Gastroesophageal sphincter (tissue), 3 donors: ENCODE data around the gene FRMPD4.

Experiments used
- POLR2A ChIP-seq, 2 donors: fragments of 450-650 bp; IDR thresholded peaks; one replicate each; pipeline ENCODE4 v1.6.1; 2017; ENCODE audit warnings: antibody characterized with exemption in 2 of 2, mild to moderate bottlenecking in 2 of 2, moderate library complexity in 1 of 2
- POLR2AphosphoS5 ChIP-seq: sonication (generic); formaldehyde crosslinking; IDR thresholded peaks from one replicate; pipeline ENCODE4 v1.6.1; 2017; ENCODE audit warnings: antibody characterized with exemption
- TF ChIP-seq, protein P1 (sequence below), 4 experiments: fragments of 200-600 bp in 2 of 4; fragments of 450-650 bp in 2 of 4; sonication (generic) in 1 of 4; IDR thresholded peaks; one replicate each; pipeline ENCODE4 v1.5.1; 2017 to 2019; ENCODE audit warnings: antibody characterized with exemption in 4 of 4, mild to moderate bottlenecking in 2 of 4, moderate library complexity in 2 of 4

DNA sequence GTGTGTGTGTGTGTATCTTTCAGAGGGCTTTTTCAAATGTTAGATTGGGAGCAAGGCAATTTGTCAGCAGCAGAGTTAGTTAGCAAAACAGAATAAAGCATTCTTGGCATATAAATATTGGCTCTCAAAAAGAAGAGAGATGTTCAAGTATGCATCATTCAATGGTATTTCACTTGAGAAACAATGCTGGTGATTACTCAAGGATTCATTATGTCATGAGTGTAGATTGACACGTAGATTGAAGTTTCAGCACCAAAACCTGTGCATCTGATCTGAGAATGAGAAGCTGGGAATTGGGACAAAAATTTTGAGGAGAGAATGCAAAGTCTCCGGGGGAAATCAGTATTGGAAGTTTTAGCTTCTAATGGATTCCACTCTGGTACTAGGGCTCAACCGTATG is 241.4 kb downstream of the FRMPD4 start:
- TF ChIP-seq, protein P1, sequence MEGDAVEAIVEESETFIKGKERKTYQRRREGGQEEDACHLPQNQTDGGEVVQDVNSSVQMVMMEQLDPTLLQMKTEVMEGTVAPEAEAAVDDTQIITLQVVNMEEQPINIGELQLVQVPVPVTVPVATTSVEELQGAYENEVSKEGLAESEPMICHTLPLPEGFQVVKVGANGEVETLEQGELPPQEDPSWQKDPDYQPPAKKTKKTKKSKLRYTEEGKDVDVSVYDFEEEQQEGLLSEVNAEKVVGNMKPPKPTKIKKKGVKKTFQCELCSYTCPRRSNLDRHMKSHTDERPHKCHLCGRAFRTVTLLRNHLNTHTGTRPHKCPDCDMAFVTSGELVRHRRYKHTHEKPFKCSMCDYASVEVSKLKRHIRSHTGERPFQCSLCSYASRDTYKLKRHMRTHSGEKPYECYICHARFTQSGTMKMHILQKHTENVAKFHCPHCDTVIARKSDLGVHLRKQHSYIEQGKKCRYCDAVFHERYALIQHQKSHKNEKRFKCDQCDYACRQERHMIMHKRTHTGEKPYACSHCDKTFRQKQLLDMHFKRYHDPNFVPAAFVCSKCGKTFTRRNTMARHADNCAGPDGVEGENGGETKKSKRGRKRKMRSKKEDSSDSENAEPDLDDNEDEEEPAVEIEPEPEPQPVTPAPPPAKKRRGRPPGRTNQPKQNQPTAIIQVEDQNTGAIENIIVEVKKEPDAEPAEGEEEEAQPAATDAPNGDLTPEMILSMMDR (IDR thresholded peaks at IDR 0.05), result no peak
- no peak for TF ChIP-seq POLR2A (IDR thresholded peaks at IDR 0.05)
- no peak for TF ChIP-seq POLR2AphosphoS5
